K562 (cell line): Measurements from ENCODE around the gene GARIN6. TPM values are rescaled to one million over a fixed set of nuclear protein-coding genes. Genes with fewer than 3 reads are reported as not detected.
A peak's percentile ranks its signal among the peaks of the same experiment; 100 is the strongest.

Experiments
- ATAC-seq: fragments of 200-7000 bp; cut with Tn5 transposase; 3 replicates; pipeline ENCODE4 v1.9.1; 2020; ENCODE audit warnings: moderate library complexity
- BruUV-seq: library from RNA; stranded (reverse); fragments of 400-500 nt; replicated peaks from 2 replicates; lab custom pipeline; 2021; lab: Mats Ljungman, UMichigan
- CTCF ChIA-PET: fragments of 300-600 bp; formaldehyde crosslinking; extraction: SDS; loops from one replicate; lab custom pipeline; 2021; ENCODE audit warnings: low intra/inter-chr PET ratio; lab: Yijun Ruan, JAX
- POLR2A ChIA-PET: fragments of 300-600, 350-650 bp; sonication (Branson Sonifier 250); formaldehyde crosslinking; extraction: SDS; loops from one replicate; lab custom pipeline; 2021; ENCODE audit warnings: antibody characterized with exemption, inconsistent platforms; lab: Yijun Ruan, JAX
- DNase-seq, 4 experiments: peaks; one replicate each; pipeline versions ENCODE4 v3.0.0 to v3.0.0-alpha.2; 2011 to 2018; ENCODE audit warnings: low spot score in 3 of 4, mixed read lengths in 3 of 4; ENCODE audit errors: extremely low read depth in 1 of 4
- FAIRE-seq: peaks from 2 replicates; lab custom pipeline; 2011; peaks lifted over from hg19 to GRCh38; lab: Jason Lieb, UNC
- H2AFZ ChIP-seq: 2 replicates; pipeline ENCODE4 v1.6.0; 2011; ENCODE audit warnings: low read depth, low read length, control low read depth, inconsistent platforms
- H3K27ac ChIP-seq: fragments of 200-600 bp; 3 replicates; pipeline ENCODE4 v1.8.0; 2011; ENCODE audit warnings: low read depth, mild to moderate bottlenecking, control low read depth, inconsistent platforms, low read length, moderate library complexity, mixed read lengths; ENCODE audit errors: extremely low read depth
- H3K27me3 ChIP-seq, 2 experiments: fragments of 300-600 bp in 1 of 2; 2 replicates in 1 of 2; 3 replicates in 1 of 2; pipeline versions ENCODE4 v1.6.0 to v1.8.0; 2011; ENCODE audit warnings: inconsistent platforms in 2 of 2, low read length in 2 of 2, mild to moderate bottlenecking in 1 of 2, mixed read lengths in 1 of 2, moderate library complexity in 1 of 2; ENCODE audit not compliant: control insufficient read depth in 2 of 2, insufficient read depth in 2 of 2
- H3K36me3 ChIP-seq: fragments of 300-600 bp; 3 replicates; pipeline ENCODE4 v1.8.0; 2011; ENCODE audit warnings: mild to moderate bottlenecking, low read length, inconsistent platforms; ENCODE audit not compliant: control insufficient read depth, insufficient read depth
- H3K4me1 ChIP-seq, 2 experiments: fragments of 200-600 bp in 1 of 2; replicated peaks in 1 of 2; 2 replicates in 1 of 2; 3 replicates in 1 of 2; pipeline versions ENCODE4 v1.5.1 to v1.8.0; 2011; ENCODE audit warnings: inconsistent platforms in 2 of 2, low read length in 2 of 2, mild to moderate bottlenecking in 1 of 2, mixed read lengths in 1 of 2, moderate library complexity in 1 of 2; ENCODE audit not compliant: control insufficient read depth in 2 of 2, insufficient read depth in 2 of 2
- H3K4me2 ChIP-seq: 2 replicates; pipeline ENCODE4 v1.6.1; 2011; ENCODE audit warnings: low read length, control low read depth, inconsistent platforms, mixed read lengths; ENCODE audit not compliant: insufficient read depth
- H3K4me3 ChIP-seq: fragments of 200-600 bp; sonication (generic), shearing (Covaris generic); 2 replicates; pipeline ENCODE4 v1.5.1; 2016; ENCODE audit warnings: control low read depth, inconsistent platforms
- H3K79me2 ChIP-seq: fragments of 200-600 bp; 3 replicates; pipeline ENCODE4 v1.8.0; 2011; ENCODE audit warnings: low read length, inconsistent platforms; ENCODE audit not compliant: control insufficient read depth, insufficient read depth
- H3K9ac ChIP-seq, 2 experiments: 2 replicates each; pipeline versions ENCODE4 v1.6.0 to v1.6.1; 2011; ENCODE audit warnings: low read depth in 2 of 2, low read length in 2 of 2, control low read depth in 1 of 2, inconsistent platforms in 1 of 2, mild to moderate bottlenecking in 1 of 2, mixed read lengths in 1 of 2; ENCODE audit not compliant: insufficient read depth in 1 of 2
- H3K9me1 ChIP-seq: one replicate; pipeline ENCODE4 v1.6.0; 2011; ENCODE audit warnings: inconsistent platforms, mild to moderate bottlenecking, low read length, moderate library complexity; ENCODE audit not compliant: control insufficient read depth, insufficient read depth
- H3K9me3 ChIP-seq: replicated peaks from 2 replicates; pipeline ENCODE4 v1.5.1; 2011; ENCODE audit warnings: low read depth, low read length, inconsistent platforms; ENCODE audit not compliant: control insufficient read depth, insufficient read depth
- H4K20me1 ChIP-seq: replicated peaks from 2 replicates; pipeline ENCODE4 v1.6.1; 2011; ENCODE audit warnings: low read length, inconsistent platforms, mixed read lengths; ENCODE audit not compliant: control insufficient read depth, insufficient read depth
- MAFK ChIP-seq: IDR thresholded peaks from 2 replicates; pipeline ENCODE4 v1.6.1; 2011; ENCODE audit warnings: low read length, improper control_type of control experiment
- RBM34 ChIP-seq: fragments of 200-400 bp; formaldehyde crosslinking; IDR thresholded peaks from 2 replicates; pipeline ENCODE4 v1.6.1; 2018; ENCODE audit warnings: low read length, borderline replicate concordance; ENCODE audit not compliant: insufficient read depth
- RUNX1 ChIP-seq: sonication (generic); IDR thresholded peaks from 2 replicates; pipeline ENCODE4 v1.6.1; 2016; ENCODE audit warnings: antibody characterized with exemption, low read depth
- SNRNP70 ChIP-seq: fragments of 200-400 bp; formaldehyde crosslinking; optimal IDR thresholded peaks from 2 replicates; pipeline ENCODE3; 2017; ENCODE audit warnings: low read depth, low read length
- SRF ChIP-seq, 2 experiments: fragments of 250-450, 450-650 bp in 1 of 2; sonication (Bioruptor Pico) in 1 of 2; sonication (generic) in 1 of 2; formaldehyde crosslinking; IDR thresholded peaks; 2 replicates each; pipeline versions ENCODE4 v1.5.0 to v1.5.1; 2020 to 2022; ENCODE audit warnings: mild to moderate bottlenecking in 1 of 2, missing genetic modification reagents in 1 of 2
- ZC3H8 ChIP-seq: fragments of 450-650 bp; IDR thresholded peaks from 2 replicates; pipeline ENCODE4 v1.6.1; 2017
- WGBS: fragments of 100-300 bp; shearing (Covaris generic); methylation state at CpG from one replicate; pipeline ENCODE4 v1.1.6; 2016; ENCODE audit warnings: low coverage, mixed read lengths; ENCODE audit not compliant: insufficient coverage; ENCODE audit errors: missing lambda C conversion rate; 5-methylcytosine and 5-hydroxymethylcytosine counted together
- in situ Hi-C: fragments of 300-500 bp; cut with MboI; formaldehyde crosslinking; loops from 4 replicates; pipeline ENCODE4 v1.15.0; 2018; ENCODE audit warnings: inconsistent platforms, mixed read lengths
- intact Hi-C: fragments of 100-400 bp; cut with micrococcal nuclease; formaldehyde crosslinking; loops from 2 replicates; pipeline ENCODE4 v1.14.2; 2022
- polyA plus RNA-seq, 8 experiments: library from polyadenylated mRNA; depleted of rRNA in 4 of 8; stranded (reverse) in 5 of 8; unstranded in 3 of 8; fragments of >200 nt; fragmentation: Nextera tagmentation in 2 of 8; fragmentation: Illumina TruSeq in 1 of 8; extraction: Ambion mirVana in 2 of 8; extraction: Trizol in 1 of 8; gene quantifications; 2 replicates each; pipeline versions ENCODE4 v1.2.1 to v1.2.3, GENCODE V29; 2011 to 2014; ENCODE audit warnings: inconsistent platforms in 1 of 8, missing spikeins in 1 of 8
- total RNA-seq, 7 experiments: library from RNA; depleted of rRNA in 6 of 7; stranded (reverse); fragments of >200 nt in 6 of 7; fragmentation: Illumina TruSeq in 2 of 7; extraction: Trizol in 2 of 7; gene quantifications; 2 replicates each; pipeline versions ENCODE4 v1.2.1 to v1.2.3, GENCODE V29; 2011 to 2021; ENCODE audit warnings: low replicate concordance in 1 of 7
- TF ChIP-seq, protein P1 (sequence below): fragments of 250-450 bp; sonication (Bioruptor Pico); IDR thresholded peaks from 2 replicates; pipeline ENCODE4 v1.6.1; 2021; ENCODE audit warnings: mild to moderate bottlenecking

GARIN6 gene
- total and polyA plus RNA-seq, 9 of the 15 experiments (the other 6 are each of a cell fraction or from before 2014, with no cell fraction given): not detected

DNA sequence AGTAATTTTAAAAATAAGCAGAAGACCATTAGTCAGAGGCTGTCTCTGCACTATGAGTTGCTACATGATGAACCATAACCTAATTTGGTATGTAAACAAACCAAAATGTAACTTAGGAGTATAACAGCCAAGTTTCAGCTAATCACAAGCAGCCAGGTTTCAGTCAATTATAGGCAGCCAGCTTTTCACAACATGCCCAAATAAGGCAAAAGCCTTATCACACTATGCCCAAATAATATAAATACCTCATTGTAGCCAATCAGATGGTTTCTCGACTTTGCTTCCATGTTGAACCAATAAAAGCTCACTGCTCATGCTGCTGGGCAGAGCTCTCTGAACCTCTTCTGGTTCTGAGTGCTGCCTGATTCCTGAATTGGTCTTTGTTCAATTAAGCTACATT is 38.6 kb downstream of the GARIN6 start:
- Histone ChIP-seq H3K4me3 (no peak overlapping the region), H2AFZ (no peak overlapping the region), H4K20me1 (no peaks in the 10 kb centered on the region), H3K36me3 (no peaks in the 10 kb centered on the region), H3K9ac (no peak overlapping the region), H3K27me3 (no peaks in the 10 kb centered on the region), H3K9me3 (no peaks in the 10 kb centered on the region), H3K4me1 (no peaks in the 10 kb centered on the region), H3K4me2 (no peak overlapping the region), H3K27ac (no peak overlapping the region), H3K79me2 (no peaks in the 10 kb centered on the region), H3K9me1 (no peaks in the 10 kb centered on the region)
- ATAC-seq: no peak
- intact Hi-C loops (no loop called here), in situ Hi-C loops (no loop called here)
- DNase-seq: no peak
- no peak for FAIRE-seq
- 0% methylated on average over 1 of the region's 1 CpG for WGBS
- ChIA-PET POLR2A (no interaction called here), CTCF (no interaction called here)
- TF ChIP-seq ZC3H8: no peak
- 0 out of 4 replicates have a peak, but pooled peaks of 1 of the 2 experiments have one; percentile 30 for TF ChIP-seq SRF (CRISPR knock-in tag; IDR thresholded peaks at IDR 0.05)
- BruUV-seq: no TSS peak

DNA sequence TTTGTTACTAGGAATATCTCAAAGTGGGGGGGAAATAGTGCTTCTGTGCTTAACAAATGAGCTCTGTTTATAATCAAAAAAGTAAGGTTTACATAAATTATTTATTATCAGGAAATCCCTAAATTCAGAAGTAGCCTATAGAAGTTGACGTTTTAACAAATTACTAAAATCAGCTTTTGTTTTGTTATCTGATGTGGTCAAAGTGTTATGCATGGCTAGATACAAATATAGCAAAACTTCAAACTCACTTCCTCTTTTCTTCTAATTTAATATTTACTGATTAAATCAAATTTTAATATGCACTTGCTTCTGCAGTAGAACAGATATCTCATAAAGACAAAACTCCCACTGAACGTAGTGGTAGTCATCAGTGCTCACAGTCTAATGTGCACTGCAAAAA is 47.5 kb downstream of the GARIN6 start:
- H3K9me3 ChIP-seq: no peaks in the 10 kb centered on the region
- H3K36me3 ChIP-seq: no peaks in the 10 kb centered on the region
- FAIRE-seq: no peak
- ATAC-seq: no peak
- 0% methylated on average over 2 of the region's 2 CpGs for WGBS
- H4K20me1 ChIP-seq: no peaks in the 10 kb centered on the region
- TF ChIP-seq SNRNP70 (no peak), MAFK (no peak), RUNX1 (no peak), RBM34 (no peak)
- TF ChIP-seq, protein P1, sequence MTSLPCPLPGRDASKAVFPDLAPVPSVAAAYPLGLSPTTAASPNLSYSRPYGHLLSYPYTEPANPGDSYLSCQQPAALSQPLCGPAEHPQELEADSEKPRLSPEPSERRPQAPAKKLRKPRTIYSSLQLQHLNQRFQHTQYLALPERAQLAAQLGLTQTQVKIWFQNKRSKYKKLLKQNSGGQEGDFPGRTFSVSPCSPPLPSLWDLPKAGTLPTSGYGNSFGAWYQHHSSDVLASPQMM: no peak
- DNase-seq: no peak
- ChIA-PET CTCF (no interaction called here), POLR2A (no interaction called here)
- H3K4me1 ChIP-seq: no peaks in the 10 kb centered on the region
- no peaks in the 10 kb centered on the region for H3K9me1 ChIP-seq
- H3K27ac ChIP-seq: no peak overlapping the region
- in situ Hi-C loops: no loop called here
- no peaks in the 10 kb centered on the region for H3K79me2 ChIP-seq
- H3K9ac ChIP-seq: no peak overlapping the region
- H3K4me3 ChIP-seq: no peak overlapping the region
- intact Hi-C loops: no loop called here
- BruUV-seq: no TSS peak
- H3K27me3 ChIP-seq: no peaks in the 10 kb centered on the region
- no peak overlapping the region for H3K4me2 ChIP-seq
- H2AFZ ChIP-seq: no peak overlapping the region
